Lung (tissue), 12 donors: ENCODE data around the gene PCDH10. TPM values are rescaled to one million over a fixed set of nuclear protein-coding genes. Genes with fewer than 3 reads are reported as not detected.

Source experiments
- ATAC-seq: fragments of 200-7000 bp; cut with Tn5 transposase; one replicate; pipeline ENCODE4 v1.9.1; 2020; ENCODE audit warnings: moderate number of reproducible peaks; ENCODE audit not compliant: insufficient read depth, low FRiP score
- DNase-seq, 3 donors: peaks; one replicate each; pipeline ENCODE4 v3.0.0-alpha.2; 2013 to 2017
- H3K27ac ChIP-seq, 2 donors: one replicate each; pipeline ENCODE4 v1.5.1; 2013; ENCODE audit warnings: mild to moderate bottlenecking in 2 of 2, moderate library complexity in 2 of 2, control low read depth in 1 of 2, inconsistent platforms in 1 of 2, low read depth in 1 of 2, low read length in 1 of 2
- H3K27me3 ChIP-seq, 3 donors: one replicate each; pipeline ENCODE4 v1.5.1; 2013; ENCODE audit warnings: low read length in 2 of 3; ENCODE audit not compliant: control insufficient read depth in 3 of 3, insufficient read depth in 3 of 3
- H3K36me3 ChIP-seq, 4 donors: one replicate each; pipeline ENCODE4 v1.5.1; 2013; ENCODE audit warnings: low read length in 4 of 4, mild to moderate bottlenecking in 1 of 4, moderate library complexity in 1 of 4; ENCODE audit not compliant: control insufficient read depth in 4 of 4, insufficient read depth in 4 of 4
- H3K4me1 ChIP-seq, 5 donors: one replicate each; pipeline ENCODE4 v1.5.1; 2013; ENCODE audit warnings: low read length in 5 of 5, mild to moderate bottlenecking in 2 of 5, moderate library complexity in 1 of 5; ENCODE audit not compliant: control insufficient read depth in 5 of 5, insufficient read depth in 5 of 5
- H3K4me3 ChIP-seq: one replicate; pipeline ENCODE4 v1.5.1; 2013; ENCODE audit warnings: mild to moderate bottlenecking, control low read depth, moderate library complexity
- H3K9ac ChIP-seq, 2 donors: one replicate each; pipeline ENCODE4 v1.5.1; 2013; ENCODE audit warnings: low read length in 2 of 2, control low read depth in 1 of 2; ENCODE audit not compliant: insufficient read depth in 1 of 2
- H3K9me3 ChIP-seq, 4 donors: one replicate each; pipeline ENCODE4 v1.5.1; 2013; ENCODE audit warnings: low read length in 3 of 4, mild to moderate bottlenecking in 1 of 4, moderate library complexity in 1 of 4; ENCODE audit not compliant: control insufficient read depth in 4 of 4, insufficient read depth in 3 of 4
- WGBS, 2 donors: extraction: QIAGEN DNeasy Blood & Tissue Kit; methylation state at CpG; one replicate each; pipeline ENCODE4 v1.1.7; 2013; 5-methylcytosine and 5-hydroxymethylcytosine counted together
- polyA plus RNA-seq, 2 donors: library from polyadenylated mRNA; stranded (reverse); fragments of 200-250 nt; gene quantifications; one replicate each; pipeline ENCODE4 v1.2.1, GENCODE V29; 2013
- total RNA-seq, 2 donors: library from RNA; depleted of rRNA in 1 of 2; stranded (reverse); fragments of >200 nt in 1 of 2; gene quantifications; one replicate each; pipeline ENCODE4 v1.2.1, GENCODE V29; 2014 to 2021
- TF ChIP-seq, protein P1 (sequence below): IDR thresholded peaks from 2 replicates; pipeline ENCODE4 v1.5.1; 2012; ENCODE audit warnings: mild to moderate bottlenecking; ENCODE audit errors: control extremely low read depth, extremely low read depth
- donor health status: control.
- donor health status: control.
- donor health status: Bipolar disorder and iron deficiency.
- donor health status: healthy.
- donor health status: DM: yes; HTN: yes; CAD: no.

The PCDH10 gene
- total and polyA plus RNA-seq, 4 donors, result 0.08 to 1.7 (median 0.68) TPM

DNA sequence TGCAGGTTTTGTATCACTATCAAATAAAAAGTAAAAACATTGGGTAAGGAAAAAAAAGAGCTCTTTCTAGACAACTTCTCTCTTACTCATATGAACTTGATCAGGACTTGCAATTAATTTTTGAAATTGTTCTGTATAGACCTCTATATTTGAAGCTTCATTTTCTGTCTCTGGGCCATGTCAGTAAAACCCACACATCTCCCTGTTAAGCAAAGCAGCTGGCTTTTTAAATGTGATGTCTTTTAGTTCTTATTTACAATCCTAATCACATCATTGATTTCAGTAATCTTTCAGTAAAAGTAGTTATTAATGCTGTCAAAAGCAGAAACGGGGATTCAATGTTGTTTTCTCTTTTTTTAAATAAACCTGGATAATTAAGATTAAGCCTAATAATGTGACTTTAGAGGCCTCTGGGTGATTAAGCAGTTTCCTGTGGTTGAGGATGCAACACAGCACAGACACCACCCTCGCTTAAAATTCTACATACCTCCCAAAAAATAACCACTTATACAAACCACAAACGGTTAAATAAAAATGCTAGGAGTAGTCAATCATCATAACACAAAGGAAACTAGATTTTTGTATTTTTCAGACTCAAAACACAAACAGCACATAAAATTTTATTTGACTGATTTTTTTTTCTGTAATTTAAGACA lies 5.2 kb upstream of the PCDH10 start:
- WGBS, 2 donors, result 32 to 57% methylated on average over 3 of the region's 3 CpGs
- Histone ChIP-seq H3K4me1 (peaks cover 3 to 28% (median 6%) of the 10 kb centered on the region in 5 donors), H3K27me3 (peaks cover 0 to 34% (median 33%) of the 10 kb centered on the region in 3 donors), H3K36me3 (no peaks in the 10 kb centered on the region), H3K4me3 (no peak overlapping the region), H3K9ac (no peak overlapping the region), H3K27ac (no peak overlapping the region), H3K9me3 (peaks cover 0 to 2% (median 0%) of the 10 kb centered on the region in 4 donors)
- TF ChIP-seq, protein P1, sequence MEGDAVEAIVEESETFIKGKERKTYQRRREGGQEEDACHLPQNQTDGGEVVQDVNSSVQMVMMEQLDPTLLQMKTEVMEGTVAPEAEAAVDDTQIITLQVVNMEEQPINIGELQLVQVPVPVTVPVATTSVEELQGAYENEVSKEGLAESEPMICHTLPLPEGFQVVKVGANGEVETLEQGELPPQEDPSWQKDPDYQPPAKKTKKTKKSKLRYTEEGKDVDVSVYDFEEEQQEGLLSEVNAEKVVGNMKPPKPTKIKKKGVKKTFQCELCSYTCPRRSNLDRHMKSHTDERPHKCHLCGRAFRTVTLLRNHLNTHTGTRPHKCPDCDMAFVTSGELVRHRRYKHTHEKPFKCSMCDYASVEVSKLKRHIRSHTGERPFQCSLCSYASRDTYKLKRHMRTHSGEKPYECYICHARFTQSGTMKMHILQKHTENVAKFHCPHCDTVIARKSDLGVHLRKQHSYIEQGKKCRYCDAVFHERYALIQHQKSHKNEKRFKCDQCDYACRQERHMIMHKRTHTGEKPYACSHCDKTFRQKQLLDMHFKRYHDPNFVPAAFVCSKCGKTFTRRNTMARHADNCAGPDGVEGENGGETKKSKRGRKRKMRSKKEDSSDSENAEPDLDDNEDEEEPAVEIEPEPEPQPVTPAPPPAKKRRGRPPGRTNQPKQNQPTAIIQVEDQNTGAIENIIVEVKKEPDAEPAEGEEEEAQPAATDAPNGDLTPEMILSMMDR, result no peak
- ATAC-seq (no peak), DNase-seq (no peak)

DNA sequence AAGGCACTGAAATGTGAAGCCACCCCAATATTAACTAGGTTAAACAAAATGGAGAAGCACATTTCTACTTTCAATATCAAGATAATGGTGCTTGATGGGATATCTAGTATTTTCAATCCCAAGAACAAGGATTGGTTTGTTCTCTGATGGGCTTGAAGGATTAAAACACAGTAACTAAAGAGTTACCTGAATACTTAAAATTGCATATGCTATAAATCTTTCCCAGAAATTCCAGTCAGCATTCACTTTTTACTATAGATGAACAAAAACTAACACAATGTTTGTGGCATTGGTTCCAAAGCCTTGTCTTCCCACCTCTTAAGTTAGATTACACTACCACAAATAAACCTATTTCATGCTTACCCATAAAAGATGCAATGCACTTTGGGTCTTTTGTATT lies 3.9 kb upstream of the PCDH10 start:
- TF ChIP-seq, protein P1, result no peak
- no peak overlapping the region for H3K4me3 ChIP-seq
- peaks cover 0 to 2% (median 0%) of the 10 kb centered on the region in 4 donors for H3K9me3 ChIP-seq
- no peak for ATAC-seq
- peaks cover 0 to 44% (median 44%) of the 10 kb centered on the region in 3 donors for H3K27me3 ChIP-seq
- no peak for DNase-seq
- no peak overlapping the region for H3K9ac ChIP-seq
- no peaks in the 10 kb centered on the region for H3K36me3 ChIP-seq
- H3K27ac ChIP-seq, result no peak overlapping the region
- H3K4me1 ChIP-seq, result peaks cover 8 to 38% (median 8%) of the 10 kb centered on the region in 5 donors

DNA sequence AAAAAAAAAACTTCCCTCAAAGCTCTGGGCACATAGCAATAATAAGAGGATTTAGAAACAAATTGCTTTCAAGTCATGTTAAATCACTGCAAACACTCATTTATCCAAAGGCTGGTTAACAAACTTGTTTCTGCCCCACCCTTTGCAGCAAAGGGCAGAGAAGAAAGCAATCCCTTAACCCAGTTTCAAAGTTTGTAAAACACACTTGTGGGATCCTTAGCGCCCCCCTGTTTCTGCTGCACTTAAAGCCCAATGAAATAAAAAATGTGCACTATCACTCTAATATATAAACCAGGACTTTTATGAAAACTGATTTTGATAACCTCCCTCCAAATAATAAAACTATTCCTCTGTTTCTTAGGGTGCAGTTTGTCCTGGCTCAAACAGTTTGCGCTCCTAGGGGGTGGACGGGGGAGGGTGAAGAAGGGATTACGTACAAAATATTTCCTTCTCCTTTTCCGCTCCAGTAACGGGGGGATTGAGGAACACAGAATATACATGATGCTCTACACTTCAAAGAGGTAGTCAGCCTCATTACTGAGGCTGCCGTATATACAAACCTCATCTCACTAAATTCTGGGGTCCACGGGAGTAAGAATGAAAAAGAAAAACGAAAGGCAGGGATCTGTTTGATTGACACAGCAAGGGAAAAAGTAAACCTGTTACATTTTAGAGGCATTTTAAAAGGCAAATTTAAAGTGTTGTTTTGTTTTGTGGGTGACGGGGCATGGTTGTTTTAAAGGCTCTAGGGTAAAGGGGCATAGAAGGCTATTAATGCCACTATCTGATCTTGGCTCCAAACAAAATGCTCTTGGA lies 3.1 kb upstream of the PCDH10 start:
- peaks cover 0 to 52% (median 51%) of the 10 kb centered on the region in 3 donors for H3K27me3 ChIP-seq
- H3K9ac ChIP-seq, result peak overlapping the region in 1 of 2 donors; percentile 48
- no peak for ATAC-seq

More for the DNA sequence above, 3.1 kb upstream of the PCDH10 start:
- Histone ChIP-seq H3K4me1 (peaks cover 11 to 46% (median 14%) of the 10 kb centered on the region in 5 donors), H3K27ac (no peak overlapping the region), H3K9me3 (peaks cover 0 to 4% (median 0%) of the 10 kb centered on the region in 4 donors), H3K36me3 (no peaks in the 10 kb centered on the region), H3K4me3 (no peak overlapping the region)
- TF ChIP-seq, protein P1, result no peak
- DNase-seq, result peak in 1 of 3 donors; percentile 11
- 4 to 7% methylated on average over 10 of the region's 10 CpGs for WGBS, 2 donors
